ENCODE results near the gene GCSAM. TPM values are rescaled to one million over a fixed set of nuclear protein-coding genes. Genes with fewer than 3 reads are reported as not detected.

The GCSAM gene, protein sequence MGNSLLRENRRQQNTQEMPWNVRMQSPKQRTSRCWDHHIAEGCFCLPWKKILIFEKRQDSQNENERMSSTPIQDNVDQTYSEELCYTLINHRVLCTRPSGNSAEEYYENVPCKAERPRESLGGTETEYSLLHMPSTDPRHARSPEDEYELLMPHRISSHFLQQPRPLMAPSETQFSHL
- not detected in 2 replicates for total RNA-seq

DNA sequence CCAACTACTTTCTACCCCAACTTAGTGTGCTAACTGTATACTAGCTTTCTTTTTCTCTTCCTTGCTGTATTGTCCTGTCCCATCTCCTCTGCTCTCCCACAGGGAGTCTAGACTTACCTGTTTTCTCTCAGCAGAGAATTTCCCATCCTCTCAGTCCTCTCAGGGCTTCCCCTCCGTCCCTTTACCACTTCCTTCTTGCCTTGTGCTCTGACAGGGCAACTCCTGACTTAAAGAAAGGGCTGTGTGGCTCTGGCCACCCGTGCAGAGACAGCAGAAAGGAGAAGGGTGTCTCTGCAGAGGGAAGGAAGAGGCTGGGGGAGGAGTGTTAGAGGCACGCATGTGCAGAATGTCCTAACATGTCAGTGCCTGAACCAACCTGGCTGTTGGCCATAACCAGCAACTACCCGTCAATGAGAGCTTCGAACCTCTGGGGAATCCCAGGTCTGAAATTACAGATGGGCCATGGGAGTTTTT, at the start of gene GCSAM:
GCSAM (minus strand) TSS at position 274 of the 474 bp plus-strand sequence; CDS start at position 146, 128 bp downstream.

DNA sequence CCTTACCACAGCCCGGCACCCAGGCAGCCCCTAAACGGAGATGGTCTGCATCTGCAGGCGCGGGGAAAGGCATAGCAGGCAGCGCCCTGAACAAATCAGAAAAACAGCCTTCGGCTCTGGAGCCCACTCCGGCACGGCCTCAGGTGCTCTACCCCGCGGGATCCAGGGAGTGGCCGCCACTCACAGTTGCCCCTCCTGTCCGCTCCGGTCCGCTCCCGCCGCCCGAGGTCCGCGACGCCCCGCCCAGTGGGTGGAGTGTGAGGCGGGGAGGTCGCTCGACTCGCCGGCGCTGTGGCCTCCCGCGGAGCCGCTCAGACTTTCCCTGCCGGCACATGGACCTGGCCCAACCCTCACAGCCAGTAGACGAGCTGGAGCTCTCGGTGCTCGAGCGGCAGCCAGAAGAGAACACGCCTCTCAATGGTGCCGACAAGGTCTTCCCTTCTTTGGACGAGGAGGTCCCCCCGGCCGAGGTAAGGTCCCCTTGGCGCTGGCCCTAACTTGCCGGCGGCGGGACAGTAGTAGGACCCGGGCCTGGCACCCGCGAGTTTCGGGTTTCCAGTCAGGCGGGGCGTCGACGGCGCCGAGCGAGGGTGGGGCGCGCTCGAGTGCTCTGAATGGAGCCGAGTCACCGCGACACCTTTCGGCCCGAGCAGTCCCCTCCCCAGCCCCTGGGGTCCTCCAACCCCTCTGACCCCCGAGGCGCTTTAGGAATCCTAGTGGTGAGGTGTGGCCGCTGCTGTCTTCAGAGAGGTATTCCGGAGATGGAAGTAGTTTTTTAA, 46.8 kb downstream of the GCSAM start, which contains the start of gene C3orf52:
C3orf52 (plus strand) TSS at position 314 of the 779 bp plus-strand sequence; CDS start at position 333, 19 bp downstream.

Other genes starting within 250 kb of the GCSAM start
- gene ABHD10, start 154.2 kb downstream of the GCSAM start, total RNA-seq: 17.6 and 30.9 TPM in 2 replicates
- not detected in 2 replicates for gene TAGLN3, start 134.3 kb downstream of the GCSAM start, total RNA-seq
- gene TMPRSS7, start 98.5 kb downstream of the GCSAM start, total RNA-seq: not detected in 2 replicates
- gene C3orf52, start 46.9 kb downstream of the GCSAM start, total RNA-seq: 8.6 and 16.8 TPM in 2 replicates
- 0.11 and 0.17 TPM in 2 replicates for gene SLC9C1, start 161.0 kb upstream of the GCSAM start, total RNA-seq
- gene CD200, start 199.9 kb upstream of the GCSAM start, total RNA-seq: 4.7 and 6.7 TPM in 2 replicates